ENCODE results near the gene ITGA5.

- TF ChIP-seq CTCF (IDR thresholded peaks at IDR 0.05; ENCODE audit: borderline replicate concordance, extremely low read depth, low read length, poor library complexity, severe bottlenecking) (no peak), EZH2 (IDR thresholded peaks at IDR 0.05; ENCODE audit: borderline replicate concordance, low read depth, low read length, severe bottlenecking) (no peak)
Measured at GRCh38 chr12:54384591-54385041, 34.5 kb downstream of the ITGA5 start, which contains the start of gene ZNF385A.
